ENCODE results near the gene CCNY. TPM values are rescaled to one million over a fixed set of nuclear protein-coding genes. Genes with fewer than 3 reads are reported as not detected.

The CCNY gene
- total RNA-seq, 1 experiment from 2014 or later = 53.3 TPM

GRCh38 chr10:35367982-35368381 is 31.7 kb downstream of the CCNY start (continued):
- no peak for TF ChIP-seq EMX1 (CRISPR knock-in tag; IDR thresholded peaks at IDR 0.05)
- no peak for TF ChIP-seq ZNF138 (CRISPR knock-in tag; conservative IDR thresholded peaks at IDR 0.05)
- TF ChIP-seq NR1H2 (CRISPR knock-in tag; IDR thresholded peaks at IDR 0.05) = no peak
- no peak for TF ChIP-seq TCF7 (CRISPR knock-in tag; IDR thresholded peaks at IDR 0.05; ENCODE audit: low read depth)
- no peak for TF ChIP-seq ERG (CRISPR knock-in tag; IDR thresholded peaks at IDR 0.05)
- no peak for TF ChIP-seq ZSCAN18 (CRISPR knock-in tag; IDR thresholded peaks at IDR 0.05)
- TF ChIP-seq ARID4B (CRISPR knock-in tag; IDR thresholded peaks at IDR 0.05; ENCODE audit: borderline replicate concordance) = no peak
- no peak for TF ChIP-seq ZNF121 (CRISPR knock-in tag; IDR thresholded peaks at IDR 0.05)

GRCh38 chr10:35368485-35369048 is 32.3 kb downstream of the CCNY start:
- DNase-seq (ENCODE audit: low spot score) (no peak), ATAC-seq (peak; percentile 41; the same call in 1 of the 2 replicates)
- POLR2A ChIA-PET = no interaction called here

GRCh38 chr10:35369049-35369611 is 32.8 kb downstream of the CCNY start:
- Mint-ChIP-seq H3K27ac (peak overlapping the region; percentile 46; the same call in 1 of the 2 replicates), H3K4me1 (peaks cover 36% of the 10 kb centered on the region)
- no peak for ATAC-seq

More at GRCh38 chr10:35368485-35369048, 32.3 kb downstream of the CCNY start:
- Mint-ChIP-seq H3K4me1 (peaks cover 41% of the 10 kb centered on the region), H3K27me3 (ENCODE audit: low read depth) (no peaks in the 10 kb centered on the region), H3K36me3 (peaks cover 3% of the 10 kb centered on the region; the same call in 1 of the 2 replicates), H3K9me3 (peaks cover 6% of the 10 kb centered on the region; the same call in 1 of the 2 replicates), H3K4me3 (no peak overlapping the region), H3K27ac (no peak overlapping the region)
- CTCF ChIA-PET = no interaction called here
- TF ChIP-seq JUN (CRISPR knock-in tag; IDR thresholded peaks at IDR 0.05) = no peak

More at GRCh38 chr10:35369049-35369611, 32.8 kb downstream of the CCNY start:
- Mint-ChIP-seq H3K9me3 (peaks cover 6% of the 10 kb centered on the region; the same call in 1 of the 2 replicates), H3K36me3 (peaks cover 3% of the 10 kb centered on the region; the same call in 1 of the 2 replicates), H3K4me3 (no peak overlapping the region), H3K27me3 (ENCODE audit: low read depth) (no peaks in the 10 kb centered on the region)
- TF ChIP-seq FOXP4 (CRISPR knock-in tag; IDR thresholded peaks at IDR 0.05) = no peak
- no peak for TF ChIP-seq GTF2I (CRISPR knock-in tag; conservative IDR thresholded peaks at IDR 0.05)
- no peak for TF ChIP-seq TEAD1 (CRISPR knock-in tag; IDR thresholded peaks at IDR 0.05)
- no peak for TF ChIP-seq CREM (CRISPR knock-in tag; IDR thresholded peaks at IDR 0.05)
- CTCF ChIA-PET = no interaction called here
- POLR2A ChIA-PET = no interaction called here
- DNase-seq (ENCODE audit: low spot score) = no peak

All from WTC11 (cell line).